HG03108 (cell line): Measurements from ENCODE around the gene COG4.
A peak's percentile ranks its signal among the peaks of the same experiment; 100 is the strongest.

Experiments used
- ATAC-seq: cut with Tn5 transposase; IDR thresholded peaks from one replicate; pipeline ENCODE4 v1.9.1; 2021; ENCODE audit warnings: moderate library complexity; ENCODE audit not compliant: unreplicated experiment

COG4 gene

GRCh38 chr16:70481929-70482536, 41.3 kb downstream of the COG4 start:
- no peak for ATAC-seq

- ATAC-seq, result no peak
Measured at GRCh38 chr16:70480127-70481105, 42.9 kb downstream of the COG4 start.

- no peak for ATAC-seq
Measured at GRCh38 chr16:70478912-70479341, 44.4 kb downstream of the COG4 start.

GRCh38 chr16:70478169-70478568, 45.2 kb downstream of the COG4 start:
- ATAC-seq, result no peak

- peak; percentile 85 for ATAC-seq
Measured at GRCh38 chr16:70476272-70477020, 46.9 kb downstream of the COG4 start.

GRCh38 chr16:70475054-70475871, 48.1 kb downstream of the COG4 start:
- no peak for ATAC-seq

GRCh38 chr16:70474320-70475053, 48.9 kb downstream of the COG4 start:
- no peak for ATAC-seq

GRCh38 chr16:70473446-70474319, 49.7 kb downstream of the COG4 start:
- no peak for ATAC-seq

GRCh38 chr16:70472786-70473433, 50.4 kb downstream of the COG4 start:
- no peak for ATAC-seq

- no peak for ATAC-seq
Measured at GRCh38 chr16:70470927-70471341, 52.4 kb downstream of the COG4 start.

GRCh38 chr16:70470141-70470926, 53.0 kb downstream of the COG4 start:
- no peak for ATAC-seq

- ATAC-seq, result no peak
Measured at GRCh38 chr16:70468776-70469525, 54.4 kb downstream of the COG4 start.

GRCh38 chr16:70467608-70468007, 55.7 kb downstream of the COG4 start:
- no peak for ATAC-seq

GRCh38 chr16:70467113-70467512, 56.2 kb downstream of the COG4 start:
- ATAC-seq, result no peak

GRCh38 chr16:70466805-70467076, 56.6 kb downstream of the COG4 start:
- no peak for ATAC-seq

GRCh38 chr16:70465999-70466804, 57.2 kb downstream of the COG4 start:
- no peak for ATAC-seq
